Activated CD4-positive, CD25-positive, alpha-beta regulatory T cell (primary cell): ENCODE data around the gene TRIP10.
"Not testable (repeated sequence)": the region's sequence is repeated elsewhere in the genome, so short reads cannot be mapped to it uniquely, and the experiment has no call there.

Experiments used
- DNase-seq, 4 experiments: peaks; one replicate each; lab custom pipeline; 2025; lab: John Stamatoyannopoulos, UW

The TRIP10 gene, protein sequence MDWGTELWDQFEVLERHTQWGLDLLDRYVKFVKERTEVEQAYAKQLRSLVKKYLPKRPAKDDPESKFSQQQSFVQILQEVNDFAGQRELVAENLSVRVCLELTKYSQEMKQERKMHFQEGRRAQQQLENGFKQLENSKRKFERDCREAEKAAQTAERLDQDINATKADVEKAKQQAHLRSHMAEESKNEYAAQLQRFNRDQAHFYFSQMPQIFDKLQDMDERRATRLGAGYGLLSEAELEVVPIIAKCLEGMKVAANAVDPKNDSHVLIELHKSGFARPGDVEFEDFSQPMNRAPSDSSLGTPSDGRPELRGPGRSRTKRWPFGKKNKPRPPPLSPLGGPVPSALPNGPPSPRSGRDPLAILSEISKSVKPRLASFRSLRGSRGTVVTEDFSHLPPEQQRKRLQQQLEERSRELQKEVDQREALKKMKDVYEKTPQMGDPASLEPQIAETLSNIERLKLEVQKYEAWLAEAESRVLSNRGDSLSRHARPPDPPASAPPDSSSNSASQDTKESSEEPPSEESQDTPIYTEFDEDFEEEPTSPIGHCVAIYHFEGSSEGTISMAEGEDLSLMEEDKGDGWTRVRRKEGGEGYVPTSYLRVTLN

DNA sequence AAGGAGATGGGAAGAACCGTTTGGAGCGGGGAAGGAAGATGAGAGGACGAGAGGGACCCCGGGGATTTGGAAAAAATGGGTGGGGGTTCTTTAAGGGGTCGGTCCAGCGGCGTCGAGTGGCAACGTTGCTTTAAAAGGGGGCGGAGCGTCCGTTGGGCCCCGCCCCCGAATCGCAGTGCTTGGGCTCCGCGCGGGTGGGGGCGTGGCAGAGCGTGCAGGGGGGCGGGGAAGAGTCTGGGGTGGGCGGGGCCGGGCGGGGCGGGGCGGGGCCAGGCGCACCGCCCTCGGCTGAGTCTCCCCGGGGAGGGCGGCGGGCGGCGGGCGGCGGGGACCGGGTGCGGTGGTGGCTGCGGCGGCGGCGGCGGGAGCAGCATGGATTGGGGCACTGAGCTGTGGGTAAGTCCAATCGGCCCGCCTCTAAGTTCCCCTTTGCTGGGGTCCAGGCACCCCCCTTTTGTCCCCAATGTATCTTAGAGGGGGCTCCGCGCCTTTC, at the start of gene TRIP10:
Gene TRIP10, plus strand, starts transcription at position 291 of the 493 bp plus-strand sequence. Its CDS starts 82 bp downstream, at position 373.
- peak; percentile 64 to 71 (median 68) for DNase-seq

DNA sequence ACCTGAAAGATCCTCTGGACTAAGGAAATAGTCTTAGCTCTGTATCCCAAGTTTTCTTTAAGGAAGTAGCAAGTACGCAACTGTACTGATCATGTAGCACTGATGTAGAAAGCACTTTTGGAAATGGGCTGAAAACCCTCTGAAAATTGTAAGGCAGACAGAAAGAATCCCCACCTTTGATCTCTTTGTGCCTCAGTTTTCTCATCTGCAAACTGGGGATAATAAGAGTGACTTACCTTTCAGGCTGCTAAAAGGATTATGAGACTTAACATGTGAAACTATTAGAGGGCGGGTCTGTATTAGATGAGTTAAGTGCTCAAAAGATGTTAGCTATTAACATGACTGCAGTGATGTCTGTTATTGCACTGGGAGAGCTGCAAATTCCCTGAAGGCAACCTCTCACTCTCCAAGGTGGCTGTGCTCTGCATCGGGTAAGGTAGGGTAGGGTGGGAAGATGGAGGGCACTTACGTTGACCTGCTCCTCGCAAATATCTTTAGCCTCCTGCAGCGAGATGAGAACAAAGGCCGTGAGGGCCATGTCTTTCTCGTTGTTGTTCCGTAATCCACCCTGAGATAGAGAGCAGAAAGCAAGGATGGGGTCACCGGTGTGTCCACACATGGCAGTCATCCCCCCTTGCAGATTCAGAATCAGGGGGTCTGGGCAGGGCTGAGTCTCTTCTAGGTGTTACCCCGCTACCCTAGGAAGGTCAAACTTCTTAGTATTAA, 49.2 kb upstream of the TRIP10 start:
- no peak for DNase-seq

DNA sequence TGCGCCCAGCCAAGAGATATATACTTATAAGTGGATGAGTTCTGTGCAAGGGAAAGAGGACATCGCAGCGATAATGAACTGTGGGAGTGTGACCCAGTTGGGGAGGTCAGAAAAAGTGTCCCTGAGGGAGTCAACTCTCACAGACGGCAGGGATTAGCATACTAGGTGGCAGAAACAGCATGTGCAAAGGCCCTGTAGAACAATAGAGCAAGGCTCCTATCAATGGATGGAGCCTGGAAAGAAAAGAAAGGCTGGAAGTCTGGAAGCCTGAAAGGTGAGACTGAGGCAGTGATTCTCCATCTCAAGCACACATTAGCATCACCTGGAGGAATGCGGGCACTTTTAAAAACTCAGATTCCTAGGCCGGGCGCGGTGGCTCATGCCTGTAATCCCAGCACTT, 48.1 kb upstream of the TRIP10 start:
- no peak for DNase-seq

DNA sequence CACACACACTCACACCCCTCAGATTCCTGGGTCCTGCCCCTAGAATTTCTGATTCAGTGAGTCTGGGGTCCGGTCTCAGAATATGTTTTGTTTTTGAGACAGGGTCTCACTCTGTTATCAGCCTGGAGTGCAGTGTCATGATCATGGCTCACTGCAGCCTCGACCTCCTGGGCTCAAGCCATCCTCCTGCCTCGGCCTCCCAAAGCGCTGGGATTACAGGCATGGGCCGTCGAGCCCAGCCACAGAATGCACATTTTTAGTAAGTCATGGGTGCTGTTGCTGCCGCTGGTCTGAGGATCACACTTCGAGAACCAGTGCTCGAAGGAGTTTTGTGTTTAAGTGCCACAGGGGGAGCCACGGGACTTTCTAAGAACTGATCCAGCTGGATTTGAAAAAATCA, 47.5 kb upstream of the TRIP10 start:
- DNase-seq, result no peak

DNA sequence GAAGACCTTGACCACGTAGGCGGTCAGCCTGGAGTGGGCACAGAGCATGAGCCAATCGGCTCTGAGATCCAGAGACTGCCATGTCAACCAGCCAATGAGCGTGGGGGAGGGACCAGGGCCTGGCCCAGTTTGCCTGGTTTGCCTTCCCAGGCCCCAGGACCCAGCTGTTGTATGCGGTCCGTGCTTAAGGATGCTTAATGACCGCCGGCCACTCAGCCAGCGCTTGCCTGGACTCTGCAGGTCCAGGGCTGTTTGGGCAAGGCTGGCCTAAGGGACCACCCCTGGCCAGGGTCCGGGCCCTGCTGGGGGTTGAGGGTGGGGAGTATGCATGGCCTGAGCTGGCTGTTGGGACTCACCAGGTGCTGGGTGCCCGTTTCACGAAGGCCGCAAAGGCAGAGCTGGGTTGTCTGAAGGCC, 46.4 kb upstream of the TRIP10 start:
- no peak for DNase-seq

DNA sequence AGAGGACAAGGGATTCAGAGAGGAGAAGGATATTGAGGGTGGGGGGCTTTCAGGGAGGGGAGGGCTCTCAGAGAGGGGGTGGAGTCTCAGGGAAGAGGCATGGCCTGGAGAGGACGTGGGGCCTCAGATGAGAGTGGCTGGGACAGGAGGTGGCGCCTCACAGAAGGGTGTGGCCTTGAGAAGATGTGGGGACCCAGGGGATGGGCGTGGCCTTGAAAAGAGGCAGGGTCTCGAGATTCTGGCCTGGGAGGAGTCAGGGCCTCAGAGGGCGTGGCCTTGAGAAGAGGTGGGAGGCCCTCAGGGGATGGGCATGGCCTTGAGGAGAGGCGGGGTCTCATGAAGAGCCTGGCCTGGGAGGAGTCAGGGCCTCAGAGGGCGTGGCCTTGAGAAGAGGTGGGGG, 45.8 kb upstream of the TRIP10 start:
- DNase-seq, result no peak

DNA sequence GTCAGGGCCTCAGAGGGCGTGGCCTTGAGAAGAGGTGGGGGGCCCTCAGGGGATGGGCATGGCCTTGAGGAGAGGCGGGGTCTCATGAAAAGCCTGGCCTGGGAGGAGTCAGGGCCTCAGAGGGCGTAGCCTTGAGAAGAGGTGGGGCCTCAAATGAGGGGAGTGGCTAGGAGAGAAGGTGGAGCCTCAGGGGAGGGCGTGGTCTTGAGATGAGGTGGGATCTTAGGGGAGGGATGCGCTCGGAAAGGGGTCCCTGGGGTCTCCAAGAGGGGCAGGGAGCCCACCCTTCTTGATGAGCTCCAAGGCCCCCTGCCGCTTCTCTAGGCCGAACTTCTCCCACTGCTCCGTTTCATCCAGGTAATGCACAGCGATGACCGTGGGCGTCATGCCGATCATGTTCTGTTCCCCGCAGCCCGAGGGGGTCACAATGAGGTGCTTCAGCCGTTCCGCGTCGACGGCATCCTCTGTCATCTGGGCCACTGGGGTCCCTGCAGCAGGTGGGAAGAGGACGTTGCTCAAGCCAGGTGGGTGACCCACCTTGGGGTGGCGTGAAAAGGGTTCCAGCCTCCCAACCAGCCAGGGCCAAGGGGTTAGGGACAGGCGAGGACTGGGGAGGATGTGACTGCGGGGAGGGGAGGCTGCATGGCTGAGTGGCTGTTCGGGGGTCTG, 45.2 kb upstream of the TRIP10 start:
- no peak for DNase-seq

DNA sequence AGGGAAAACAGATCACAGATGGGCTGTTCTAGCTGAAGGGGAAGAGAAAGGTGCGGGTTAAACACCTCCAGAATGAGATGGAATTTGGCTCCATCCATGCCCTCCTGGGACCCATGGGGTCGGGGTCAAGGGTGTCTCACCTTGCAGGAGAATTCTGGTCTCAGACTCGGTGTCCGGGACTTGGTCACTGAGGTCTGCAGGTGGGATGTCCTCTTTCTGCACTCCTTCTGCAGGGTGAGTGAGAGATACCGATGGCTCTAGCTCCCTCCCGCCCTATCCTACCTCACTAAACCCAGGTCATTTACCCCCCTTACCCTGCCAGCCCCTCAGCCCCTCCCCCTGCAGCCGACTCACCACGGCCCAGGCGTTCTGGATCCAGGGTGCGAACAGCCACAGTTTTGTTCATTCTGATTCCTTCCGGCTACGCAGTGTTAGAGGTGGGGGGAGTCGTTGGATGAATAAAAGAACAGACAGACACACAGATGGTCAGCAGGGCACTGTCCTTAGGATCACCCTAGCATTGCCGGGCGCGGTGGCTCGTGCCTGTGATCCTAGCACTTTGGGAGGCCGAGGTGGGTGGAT, 43.1 kb upstream of the TRIP10 start:
- no peak for DNase-seq

DNA sequence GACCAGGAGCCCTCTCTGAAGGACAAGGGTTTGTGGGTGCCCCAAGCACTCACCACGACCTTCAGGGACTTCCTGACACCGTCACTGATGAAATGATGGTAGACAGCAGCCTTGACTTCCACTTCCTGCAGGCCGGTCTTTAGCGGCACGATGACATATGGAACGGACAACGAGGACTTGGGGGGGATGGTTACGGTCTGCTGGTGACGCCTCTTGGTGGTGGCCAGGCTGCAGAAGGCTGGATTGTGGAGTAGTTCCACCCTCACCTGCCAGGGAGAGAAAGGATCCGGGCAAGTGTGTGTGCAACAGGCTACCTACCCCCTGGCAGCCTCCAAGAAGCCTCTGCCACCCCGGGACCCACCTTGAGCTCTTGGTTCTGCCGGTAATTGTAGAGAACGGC, 42.2 kb upstream of the TRIP10 start:
- no peak for DNase-seq

DNA sequence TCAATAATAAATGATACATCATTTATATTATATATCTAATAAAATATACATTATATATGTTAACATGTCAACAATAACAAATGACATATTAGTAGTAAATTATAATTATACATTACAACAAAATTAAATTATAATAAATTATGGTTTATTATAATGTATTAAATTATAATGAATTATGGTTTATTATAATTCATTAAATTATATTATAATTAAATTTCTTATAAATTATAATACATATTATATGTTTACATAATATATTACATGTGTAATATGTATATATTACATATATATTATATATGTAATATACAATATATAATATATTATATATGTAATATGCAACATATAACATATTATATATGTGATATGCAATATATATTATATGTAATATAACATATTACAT, 39.5 kb upstream of the TRIP10 start:
- no peak for DNase-seq

DNA sequence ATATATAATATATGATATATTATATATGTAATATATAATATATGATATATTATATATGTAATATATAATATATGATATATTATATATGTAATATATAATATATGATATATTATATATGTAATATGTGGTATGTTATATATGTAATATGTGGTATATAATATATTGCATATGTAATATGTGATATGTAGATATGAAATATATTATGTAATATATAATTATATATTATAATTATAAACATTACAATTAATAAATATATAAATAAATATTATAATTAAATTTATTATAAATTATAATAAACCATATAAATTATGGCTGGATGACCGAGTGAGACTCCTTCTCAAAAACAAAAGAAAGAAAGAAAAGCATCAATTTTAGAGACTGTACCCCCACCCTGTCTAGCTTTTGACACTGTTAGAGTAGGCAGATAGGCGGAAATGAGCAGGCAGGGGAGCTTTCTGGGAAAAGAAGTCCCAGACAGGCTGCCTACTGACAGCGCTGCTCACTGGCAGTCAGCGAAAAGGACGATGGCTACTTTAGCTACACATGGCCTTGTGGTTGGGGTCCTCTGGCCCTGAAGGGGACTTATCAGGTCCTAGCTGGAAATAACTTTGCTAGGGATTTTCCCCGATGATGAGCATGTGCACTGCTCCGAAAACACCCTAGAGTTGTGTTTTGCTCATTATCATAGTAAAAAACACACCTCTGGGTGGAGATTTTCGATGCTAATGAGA, 38.7 kb upstream of the TRIP10 start:
- no peak for DNase-seq

DNA sequence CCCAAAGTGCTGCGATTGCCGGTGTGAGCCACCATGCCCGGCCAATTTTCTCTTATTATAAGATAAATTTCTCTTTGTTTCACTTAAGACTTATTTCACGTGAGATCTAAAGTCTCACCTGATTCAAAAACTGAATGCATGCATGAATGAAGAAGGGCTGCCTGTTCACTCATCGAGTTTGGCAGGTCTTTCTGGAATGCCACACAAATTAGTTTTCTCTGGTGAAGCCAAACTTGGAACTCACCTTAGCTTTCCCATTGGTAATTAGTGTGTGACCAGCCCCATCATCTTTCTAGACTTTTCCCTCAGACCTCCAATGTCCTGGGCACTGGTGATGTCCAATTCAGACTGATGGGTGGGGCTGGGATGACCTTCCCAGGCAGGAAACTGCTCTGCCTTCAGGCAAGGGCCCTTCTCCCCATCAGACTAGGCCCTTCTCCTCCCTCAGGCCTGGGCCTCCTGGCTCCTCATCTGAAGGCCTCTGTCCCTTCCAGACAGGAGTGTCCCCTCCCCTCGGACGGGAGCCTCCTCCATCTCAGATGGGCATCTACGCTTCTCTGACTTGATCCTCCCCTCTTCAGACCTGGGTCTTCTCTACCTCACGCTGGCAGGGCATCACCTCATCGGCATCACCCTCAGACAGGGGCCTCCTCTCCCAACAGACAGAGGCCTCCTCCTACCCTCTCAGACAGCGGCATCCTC, 33.4 kb upstream of the TRIP10 start:
- no peak for DNase-seq

DNA sequence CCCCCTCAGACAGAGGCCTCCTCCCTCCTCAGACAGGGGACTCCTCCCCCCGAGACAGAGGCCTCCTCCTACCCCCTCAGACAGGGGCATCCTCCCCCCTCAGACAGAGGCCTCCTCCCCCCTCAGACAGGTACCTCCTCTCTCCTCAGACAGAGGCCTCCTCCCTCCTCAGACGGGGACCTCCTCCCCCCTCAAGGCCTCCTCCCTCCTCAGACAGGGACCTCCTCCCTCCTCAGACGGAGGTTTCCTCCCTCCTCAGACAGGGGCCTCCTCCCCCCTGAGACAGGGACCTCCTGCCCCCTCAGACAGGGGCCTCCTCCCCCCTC, 32.9 kb upstream of the TRIP10 start:
- no peak for DNase-seq

DNA sequence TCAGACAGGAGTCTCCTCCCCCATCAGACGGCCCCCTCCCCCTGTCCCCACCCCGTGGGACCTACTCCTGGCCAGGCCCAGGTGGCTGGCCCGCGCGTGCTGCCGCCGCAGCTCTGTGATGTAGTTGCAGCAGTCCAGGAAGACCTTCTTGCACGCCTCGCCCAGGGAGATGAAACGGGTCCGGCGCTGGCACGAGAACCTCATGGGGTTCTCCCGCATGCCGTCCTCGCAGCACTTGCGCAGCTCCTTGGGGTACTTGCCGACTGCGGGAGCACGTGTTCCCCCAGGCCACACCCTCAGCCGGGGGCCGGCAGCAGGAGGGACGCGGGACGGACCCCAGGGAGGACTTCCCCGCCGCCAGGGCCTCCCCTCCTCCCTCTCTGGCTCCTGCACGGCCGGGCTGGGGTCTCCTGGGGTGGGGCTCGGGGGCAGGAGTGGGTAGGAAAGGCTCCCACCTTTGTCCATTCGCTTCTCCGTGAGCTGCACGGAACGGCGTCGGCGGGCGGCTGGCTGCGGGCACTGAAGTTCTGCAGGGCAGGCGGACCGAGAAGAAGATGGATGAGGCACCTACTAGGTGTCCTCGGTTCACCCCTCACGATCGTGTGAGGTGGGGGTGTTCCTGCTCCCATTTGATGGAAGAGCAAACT, 32.3 kb upstream of the TRIP10 start:
- no peak for DNase-seq

DNA sequence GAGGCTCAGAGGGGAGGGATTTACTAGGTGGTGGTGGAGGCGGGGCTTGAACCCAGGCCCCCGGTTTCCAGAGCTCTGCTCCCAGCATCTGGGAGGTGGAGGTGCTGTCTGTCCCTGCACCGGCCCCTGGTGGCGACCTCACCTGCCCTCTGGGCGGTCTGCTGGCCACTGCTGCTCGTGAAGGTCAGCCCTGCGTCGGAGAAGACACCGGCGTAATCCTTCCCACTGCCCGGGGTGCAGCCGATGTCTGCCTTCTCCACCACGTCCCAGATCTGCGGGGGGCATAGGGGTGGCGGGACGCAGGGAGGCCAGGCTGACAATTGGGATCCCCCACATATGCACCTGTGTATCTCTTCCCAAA, 31.8 kb upstream of the TRIP10 start:
- no peak for DNase-seq

DNA sequence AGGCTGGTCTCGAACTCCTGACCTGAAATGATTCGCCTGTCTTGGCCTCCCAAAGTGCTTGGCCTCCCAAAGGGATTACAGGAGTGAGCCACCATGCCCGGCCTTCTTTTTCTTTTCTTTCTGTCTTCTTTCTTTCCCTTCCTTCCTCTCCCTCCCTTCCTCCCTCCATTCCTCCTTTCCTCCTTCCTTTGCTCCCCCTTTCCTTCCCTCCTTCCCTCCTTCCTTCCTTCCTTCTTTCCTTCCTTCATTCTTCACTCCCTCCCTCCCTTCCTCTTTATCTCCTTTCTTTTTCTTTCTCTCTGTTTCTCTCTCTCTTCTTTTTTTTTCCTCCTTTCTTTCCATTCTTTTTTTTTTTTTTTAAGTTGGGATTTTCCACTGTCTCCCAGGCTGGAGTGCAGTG, 31.1 kb upstream of the TRIP10 start:
- DNase-seq, result no peak

DNA sequence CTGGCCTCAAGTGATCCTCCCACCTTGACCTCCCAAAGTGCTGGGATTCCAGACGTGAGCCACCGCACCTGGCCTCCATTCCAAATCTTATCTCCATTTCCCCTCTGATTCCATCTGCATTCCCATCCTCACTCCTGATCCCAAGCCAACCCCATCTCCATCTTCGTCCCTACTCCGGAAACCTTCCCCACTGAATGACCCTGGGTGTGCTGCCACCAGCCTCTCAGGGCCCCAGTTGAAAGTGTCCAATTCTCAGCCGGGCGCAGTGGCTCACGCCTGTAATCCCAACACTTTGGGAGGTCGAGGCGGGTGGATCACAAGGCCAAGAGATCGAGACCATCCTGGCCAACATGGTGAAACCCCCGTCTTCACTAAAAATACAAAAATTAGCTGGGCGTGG, 30.6 kb upstream of the TRIP10 start:
- not testable (repeated sequence) for DNase-seq

DNA sequence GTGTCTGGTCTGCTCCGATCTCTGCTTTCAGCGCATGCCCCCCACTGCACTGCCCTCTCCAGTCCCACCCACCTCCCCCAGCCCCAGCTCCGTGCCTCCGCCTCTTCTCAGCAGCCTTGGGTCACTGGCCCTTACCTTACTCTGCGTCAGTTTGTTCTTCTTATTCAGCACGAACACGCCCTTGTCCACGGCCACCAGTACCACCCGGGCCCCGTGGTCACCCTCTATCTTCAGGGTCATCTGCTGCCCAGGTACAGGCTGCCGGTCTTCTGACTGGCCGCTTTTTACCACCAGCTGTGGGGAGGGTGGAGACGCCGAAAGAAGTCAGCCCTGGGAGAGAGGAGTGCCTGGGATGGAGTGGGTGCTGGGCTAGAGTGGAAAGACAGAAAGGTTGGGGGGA, 29.9 kb upstream of the TRIP10 start:
- DNase-seq, result no peak

DNA sequence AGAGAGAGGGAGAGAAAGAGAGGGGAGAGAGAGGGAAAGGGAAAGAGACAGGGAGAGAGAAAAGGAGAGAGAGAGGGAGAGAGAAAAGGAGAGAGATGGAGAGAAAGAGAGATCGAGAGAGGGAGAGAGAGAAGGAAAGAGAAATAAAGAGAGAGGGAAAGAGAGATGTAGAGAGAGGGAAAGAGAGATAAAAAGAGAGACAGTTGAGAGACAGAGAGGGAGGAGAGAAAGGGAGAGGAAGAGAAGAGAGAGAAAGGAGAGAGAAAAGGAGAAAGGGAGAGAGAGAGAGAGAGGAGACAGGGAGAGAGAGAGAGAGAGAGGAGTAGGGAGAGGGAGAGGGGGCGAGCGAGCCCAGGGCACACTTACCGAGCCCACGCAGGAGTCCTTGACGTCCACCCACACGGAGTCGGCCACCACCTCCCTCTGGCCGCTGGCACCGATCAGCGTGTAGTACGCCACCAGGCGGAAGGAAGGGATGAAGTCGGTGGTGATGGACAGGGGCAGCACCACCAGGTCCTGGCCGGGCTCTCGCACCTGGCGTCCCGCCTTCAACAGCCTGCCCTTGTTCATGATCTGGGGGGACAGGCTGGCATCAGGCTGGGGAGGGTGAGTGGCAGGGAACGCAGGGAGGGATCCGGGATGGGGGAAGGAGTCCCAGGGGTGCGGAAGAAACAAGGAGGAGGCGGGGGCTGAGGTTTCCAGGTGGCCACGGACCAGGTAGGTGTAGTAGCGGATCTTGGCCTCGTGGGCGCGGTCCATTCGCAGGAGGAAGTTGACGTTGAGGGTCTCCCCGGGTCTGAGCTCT, 29.0 kb upstream of the TRIP10 start:
- no peak for DNase-seq

DNA sequence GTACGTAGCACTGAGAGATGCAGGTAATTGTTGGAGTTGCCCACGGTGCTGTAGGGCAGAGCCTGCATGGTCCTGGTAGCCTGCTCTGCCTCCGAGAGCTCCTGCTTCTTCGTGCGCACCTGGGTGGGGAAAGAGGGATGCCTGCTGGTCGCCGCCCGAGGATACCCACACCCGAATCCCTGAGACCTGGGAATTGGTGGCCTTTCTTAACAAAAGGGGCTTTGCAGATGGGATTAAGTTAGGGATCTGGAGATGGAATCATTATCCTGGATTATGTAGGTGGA, 28.5 kb upstream of the TRIP10 start:
- DNase-seq, result no peak
